OCI-LY1 (cell line): ENCODE results near the gene ACSM5.
"Not testable (repeated sequence)": the region's sequence is repeated elsewhere in the genome, so short reads cannot be mapped to it uniquely, and the experiment has no call there.

Source experiments
- H2AFZ ChIP-seq: fragments of 200-600 bp; sonication (generic), shearing (Covaris generic); 2 replicates; pipeline ENCODE4 v1.6.0; 2014; ENCODE audit warnings: antibody characterized with exemption, mild to moderate bottlenecking, low read length
- H3F3A ChIP-seq: fragments of 200-600 bp; sonication (generic), shearing (Covaris generic); 2 replicates; pipeline ENCODE4 v1.6.0; 2014; ENCODE audit warnings: mild to moderate bottlenecking, antibody characterized with exemption, low read length, moderate library complexity; ENCODE audit not compliant: insufficient read depth
- H3K27ac ChIP-seq: fragments of 200-600 bp; sonication (generic); 2 replicates; pipeline ENCODE4 v1.5.1; 2014; ENCODE audit warnings: low read length, mixed run types, mild to moderate bottlenecking, low read depth; ENCODE audit not compliant: poor library complexity, severe bottlenecking
- H3K27me3 ChIP-seq: fragments of 200-600 bp; sonication (generic); 2 replicates; pipeline ENCODE4 v1.6.0; 2014; ENCODE audit warnings: antibody characterized with exemption, mild to moderate bottlenecking, low read length, moderate library complexity; ENCODE audit not compliant: insufficient read depth
- H3K36me3 ChIP-seq: fragments of 200-600 bp; sonication (generic); 2 replicates; pipeline ENCODE4 v1.6.1; 2014; ENCODE audit warnings: mild to moderate bottlenecking, antibody characterized with exemption, low read length, moderate library complexity, mixed read lengths; ENCODE audit not compliant: insufficient read depth
- H3K4me1 ChIP-seq: fragments of 200-600 bp; sonication (generic); 2 replicates; pipeline ENCODE4 v1.5.1; 2014; ENCODE audit warnings: mild to moderate bottlenecking, low read length, moderate library complexity; ENCODE audit not compliant: insufficient read depth, severe bottlenecking
- H3K4me2 ChIP-seq: fragments of 200-600 bp; sonication (generic), shearing (Covaris generic); 2 replicates; pipeline ENCODE4 v1.6.1; 2014; ENCODE audit warnings: low read length
- H3K4me3 ChIP-seq: fragments of 200-600 bp; sonication (generic); 2 replicates; pipeline ENCODE4 v1.5.1; 2014; ENCODE audit warnings: low read length, low read depth, mild to moderate bottlenecking, mixed read lengths; ENCODE audit not compliant: poor library complexity, severe bottlenecking
- H3K79me2 ChIP-seq: fragments of 200-600 bp; shearing (Covaris generic); 2 replicates; pipeline ENCODE4 v1.6.1; 2016; ENCODE audit warnings: mixed run types, low read length, mixed read lengths; ENCODE audit not compliant: insufficient read depth
- H3K9ac ChIP-seq: fragments of 200-600 bp; sonication (generic), shearing (Covaris generic); 2 replicates; pipeline ENCODE4 v1.6.1; 2014; ENCODE audit warnings: mild to moderate bottlenecking, low read length, mixed read lengths
- H3K9me2 ChIP-seq: fragments of 200-600 bp; sonication (generic), shearing (Covaris generic); 2 replicates; pipeline ENCODE4 v1.6.1; 2014; ENCODE audit warnings: low read depth, mild to moderate bottlenecking, low read length, mixed read lengths
- H3K9me3 ChIP-seq: fragments of 200-600 bp; shearing (Covaris generic); 2 replicates; pipeline ENCODE4 v1.6.1; 2014; ENCODE audit warnings: low read length, mixed read lengths
- H4K20me1 ChIP-seq: fragments of 200-600 bp; sonication (generic), shearing (Covaris generic); 2 replicates; pipeline ENCODE4 v1.6.0; 2016; ENCODE audit warnings: mild to moderate bottlenecking, low read length; ENCODE audit not compliant: insufficient read depth
- EZH2 ChIP-seq: fragments of 200-600 bp; sonication (generic), shearing (Covaris generic); IDR thresholded peaks from 2 replicates; pipeline ENCODE4 v1.8.0; 2017; ENCODE audit warnings: borderline replicate concordance, mixed run types, mild to moderate bottlenecking, antibody characterized with exemption, low read length, moderate library complexity, mixed read lengths
- TF ChIP-seq, protein P1 (sequence below): fragments of 200-600 bp; sonication (generic), shearing (Covaris generic); IDR thresholded peaks from 2 replicates; pipeline ENCODE4 v1.5.1; 2017; ENCODE audit warnings: mild to moderate bottlenecking, antibody characterized with exemption, low read length, moderate library complexity, mixed read lengths

Gene ACSM5

DNA sequence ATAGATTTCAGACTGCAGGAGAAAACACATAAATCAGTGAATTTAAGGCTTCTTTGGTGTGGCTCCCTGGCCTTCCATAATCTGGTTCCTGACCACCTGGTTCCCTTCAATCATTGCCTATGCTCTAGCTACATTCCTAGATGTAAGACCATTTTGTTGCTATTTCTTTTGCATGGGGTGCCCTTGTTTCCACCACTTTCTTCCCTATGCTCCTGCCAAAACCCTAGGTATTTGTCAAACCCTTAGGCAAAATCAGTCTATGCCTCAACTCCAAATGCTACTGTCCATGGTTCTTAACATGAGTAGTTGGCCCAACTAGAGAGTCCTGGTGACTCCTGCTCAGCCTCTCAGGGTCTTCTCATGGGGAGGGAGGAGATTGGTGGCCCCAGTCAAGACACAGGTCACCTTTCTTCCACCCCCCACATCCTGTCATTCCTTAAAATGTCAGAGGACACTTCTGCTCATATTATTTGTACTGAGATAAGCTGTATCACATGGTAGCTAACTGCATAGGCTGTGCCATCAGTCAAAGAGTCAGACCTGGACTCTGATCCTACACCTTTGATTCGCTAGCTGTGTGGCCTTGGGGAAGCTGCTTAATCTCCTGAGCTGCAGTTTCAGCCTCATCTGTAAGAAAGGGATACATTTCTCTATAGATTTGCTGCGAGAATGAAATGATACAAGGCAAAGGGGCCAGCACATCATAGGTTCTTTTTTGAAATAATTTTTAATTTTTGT is 15.0 kb downstream of the ACSM5 start:
- no peaks in the 10 kb centered on the region for H4K20me1 ChIP-seq
- no peaks in the 10 kb centered on the region for H3K9me2 ChIP-seq
- H3K9me3 ChIP-seq: no peaks in the 10 kb centered on the region
- no peak overlapping the region for H3K27ac ChIP-seq
- no peak for TF ChIP-seq EZH2
- TF ChIP-seq, protein P1, sequence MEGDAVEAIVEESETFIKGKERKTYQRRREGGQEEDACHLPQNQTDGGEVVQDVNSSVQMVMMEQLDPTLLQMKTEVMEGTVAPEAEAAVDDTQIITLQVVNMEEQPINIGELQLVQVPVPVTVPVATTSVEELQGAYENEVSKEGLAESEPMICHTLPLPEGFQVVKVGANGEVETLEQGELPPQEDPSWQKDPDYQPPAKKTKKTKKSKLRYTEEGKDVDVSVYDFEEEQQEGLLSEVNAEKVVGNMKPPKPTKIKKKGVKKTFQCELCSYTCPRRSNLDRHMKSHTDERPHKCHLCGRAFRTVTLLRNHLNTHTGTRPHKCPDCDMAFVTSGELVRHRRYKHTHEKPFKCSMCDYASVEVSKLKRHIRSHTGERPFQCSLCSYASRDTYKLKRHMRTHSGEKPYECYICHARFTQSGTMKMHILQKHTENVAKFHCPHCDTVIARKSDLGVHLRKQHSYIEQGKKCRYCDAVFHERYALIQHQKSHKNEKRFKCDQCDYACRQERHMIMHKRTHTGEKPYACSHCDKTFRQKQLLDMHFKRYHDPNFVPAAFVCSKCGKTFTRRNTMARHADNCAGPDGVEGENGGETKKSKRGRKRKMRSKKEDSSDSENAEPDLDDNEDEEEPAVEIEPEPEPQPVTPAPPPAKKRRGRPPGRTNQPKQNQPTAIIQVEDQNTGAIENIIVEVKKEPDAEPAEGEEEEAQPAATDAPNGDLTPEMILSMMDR: no peak
- H3K4me2 ChIP-seq: no peak overlapping the region
- no peaks in the 10 kb centered on the region for H3K36me3 ChIP-seq
- no peak overlapping the region for H2AFZ ChIP-seq
- no peaks in the 10 kb centered on the region for H3K27me3 ChIP-seq
- H3K4me1 ChIP-seq: no peaks in the 10 kb centered on the region
- H3K79me2 ChIP-seq: no peaks in the 10 kb centered on the region
- H3F3A ChIP-seq: no peaks in the 10 kb centered on the region
- H3K9ac ChIP-seq: no peak overlapping the region
- no peak overlapping the region for H3K4me3 ChIP-seq

DNA sequence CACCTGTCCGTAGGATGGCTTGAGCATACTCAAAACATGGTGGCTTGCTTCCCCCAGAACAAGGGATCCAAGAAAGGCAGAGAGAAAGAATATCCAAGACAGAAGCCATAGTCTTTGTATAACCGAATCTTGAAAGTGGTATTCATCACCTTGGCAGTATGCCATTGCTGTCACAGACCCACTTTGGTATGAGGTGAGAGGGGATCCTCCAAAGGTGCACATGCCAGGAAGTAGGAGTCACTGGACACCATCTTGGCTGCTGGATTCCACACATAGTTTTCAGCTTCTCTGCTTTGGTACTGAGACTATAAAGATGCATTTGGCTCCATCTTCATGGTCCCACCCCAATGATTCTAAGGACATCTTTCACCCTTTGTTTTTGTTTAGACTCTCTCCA is 18.1 kb downstream of the ACSM5 start:
- H3K27ac ChIP-seq, H3K27me3 ChIP-seq, H3K4me2 ChIP-seq, H3K9me3 ChIP-seq, H2AFZ ChIP-seq, H3K4me1 ChIP-seq, H3K9me2 ChIP-seq, H3K79me2 ChIP-seq, H3K36me3 ChIP-seq, H4K20me1 ChIP-seq, H3K9ac ChIP-seq, H3F3A ChIP-seq, H3K4me3 ChIP-seq: not testable (repeated sequence)

DNA sequence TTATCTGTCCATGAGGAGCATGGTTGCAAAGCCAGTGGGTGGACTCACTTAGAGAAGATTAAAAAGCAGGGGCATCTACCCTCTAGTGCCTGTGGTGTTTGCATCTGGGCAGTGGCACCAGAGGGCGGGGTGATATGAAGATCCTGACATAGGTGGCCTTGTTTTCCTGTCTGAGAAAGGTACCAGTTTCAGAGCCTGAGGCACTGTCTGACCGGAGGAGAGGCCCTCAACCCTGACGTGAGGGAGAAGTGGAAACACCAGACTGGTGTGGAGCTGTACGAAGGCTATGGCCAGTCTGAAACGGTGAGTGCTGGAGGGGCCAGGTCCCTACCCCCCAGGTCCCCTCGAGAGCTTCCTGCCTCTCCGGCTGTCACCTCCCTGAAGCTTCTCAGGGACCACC is 20.2 kb downstream of the ACSM5 start:
- H3K27me3 ChIP-seq, H3K9me3 ChIP-seq, H3K4me1 ChIP-seq, H3K4me2 ChIP-seq, H3K9me2 ChIP-seq, H3K79me2 ChIP-seq, H3F3A ChIP-seq, H3K4me3 ChIP-seq, H3K9ac ChIP-seq, H3K27ac ChIP-seq, H2AFZ ChIP-seq, H4K20me1 ChIP-seq, H3K36me3 ChIP-seq: not testable (repeated sequence)

DNA sequence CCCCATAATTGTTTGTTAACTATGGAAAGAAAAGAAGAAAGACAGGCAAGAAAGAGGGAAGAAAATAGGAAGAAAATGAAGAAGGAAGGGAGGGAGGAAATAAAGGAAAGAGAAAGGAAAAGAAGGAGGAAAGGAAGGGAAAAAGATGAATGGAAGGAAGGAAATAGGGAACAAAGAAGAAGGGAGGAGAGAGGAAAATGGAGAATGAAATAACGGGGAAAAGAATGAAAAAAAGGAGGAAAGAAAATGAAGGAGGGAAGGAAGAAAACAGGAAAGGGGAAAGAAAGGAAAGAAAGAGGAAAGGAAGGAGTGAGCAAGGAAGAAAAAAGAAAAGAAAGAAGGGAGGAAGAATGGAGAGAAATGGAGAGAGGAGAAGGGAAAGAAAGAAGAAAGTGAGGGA is 21.1 kb downstream of the ACSM5 start:
- H3K79me2 ChIP-seq: not testable (repeated sequence)

More for the DNA sequence above, 21.1 kb downstream of the ACSM5 start:
- not testable (repeated sequence) for H3K27ac ChIP-seq, H3K27me3 ChIP-seq, H2AFZ ChIP-seq, H3K4me1 ChIP-seq, H3F3A ChIP-seq, H3K4me3 ChIP-seq, H3K9me2 ChIP-seq, H3K9me3 ChIP-seq, H3K9ac ChIP-seq, H3K36me3 ChIP-seq, H3K4me2 ChIP-seq, H4K20me1 ChIP-seq
